ENCODE data around the gene CARMIL3. TPM values are rescaled to one million over a fixed set of nuclear protein-coding genes. Genes with fewer than 3 reads are reported as not detected.

CARMIL3 gene
- polyA plus RNA-seq, 1 experiment, result not detected

GRCh38 chr14:24106672-24107271 is 55.0 kb downstream of the CARMIL3 start:
- no peaks in the 10 kb centered on the region for H3K27me3 ChIP-seq (ENCODE audit: control insufficient read depth, insufficient read depth, low read length)
- H3K9me3 ChIP-seq (ENCODE audit: control insufficient read depth, insufficient read depth, low read length), result peaks cover 4% of the 10 kb centered on the region
- H3K27ac ChIP-seq (ENCODE audit: low read depth, low read length), result no peak overlapping the region
- no peak overlapping the region for H3K4me3 ChIP-seq (ENCODE audit: low read depth, low read length)
- TF ChIP-seq, protein P1, sequence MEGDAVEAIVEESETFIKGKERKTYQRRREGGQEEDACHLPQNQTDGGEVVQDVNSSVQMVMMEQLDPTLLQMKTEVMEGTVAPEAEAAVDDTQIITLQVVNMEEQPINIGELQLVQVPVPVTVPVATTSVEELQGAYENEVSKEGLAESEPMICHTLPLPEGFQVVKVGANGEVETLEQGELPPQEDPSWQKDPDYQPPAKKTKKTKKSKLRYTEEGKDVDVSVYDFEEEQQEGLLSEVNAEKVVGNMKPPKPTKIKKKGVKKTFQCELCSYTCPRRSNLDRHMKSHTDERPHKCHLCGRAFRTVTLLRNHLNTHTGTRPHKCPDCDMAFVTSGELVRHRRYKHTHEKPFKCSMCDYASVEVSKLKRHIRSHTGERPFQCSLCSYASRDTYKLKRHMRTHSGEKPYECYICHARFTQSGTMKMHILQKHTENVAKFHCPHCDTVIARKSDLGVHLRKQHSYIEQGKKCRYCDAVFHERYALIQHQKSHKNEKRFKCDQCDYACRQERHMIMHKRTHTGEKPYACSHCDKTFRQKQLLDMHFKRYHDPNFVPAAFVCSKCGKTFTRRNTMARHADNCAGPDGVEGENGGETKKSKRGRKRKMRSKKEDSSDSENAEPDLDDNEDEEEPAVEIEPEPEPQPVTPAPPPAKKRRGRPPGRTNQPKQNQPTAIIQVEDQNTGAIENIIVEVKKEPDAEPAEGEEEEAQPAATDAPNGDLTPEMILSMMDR (IDR thresholded peaks at IDR 0.05; ENCODE audit: low read depth, low read length), result no peak
- POLR2A ChIA-PET, result no interaction called here
- no peak for DNase-seq (ENCODE audit: low read depth, low spot score)
- CTCF ChIA-PET, result interaction anchor here (0.6 to 10.7 kb wide), 11 partner anchors 8 to 201 kb away, joined by 3 to 212 read pairs (median 4); partner anchors contain the start of genes CIDEB, DCAF11, EMC9 and IRF9

DNA sequence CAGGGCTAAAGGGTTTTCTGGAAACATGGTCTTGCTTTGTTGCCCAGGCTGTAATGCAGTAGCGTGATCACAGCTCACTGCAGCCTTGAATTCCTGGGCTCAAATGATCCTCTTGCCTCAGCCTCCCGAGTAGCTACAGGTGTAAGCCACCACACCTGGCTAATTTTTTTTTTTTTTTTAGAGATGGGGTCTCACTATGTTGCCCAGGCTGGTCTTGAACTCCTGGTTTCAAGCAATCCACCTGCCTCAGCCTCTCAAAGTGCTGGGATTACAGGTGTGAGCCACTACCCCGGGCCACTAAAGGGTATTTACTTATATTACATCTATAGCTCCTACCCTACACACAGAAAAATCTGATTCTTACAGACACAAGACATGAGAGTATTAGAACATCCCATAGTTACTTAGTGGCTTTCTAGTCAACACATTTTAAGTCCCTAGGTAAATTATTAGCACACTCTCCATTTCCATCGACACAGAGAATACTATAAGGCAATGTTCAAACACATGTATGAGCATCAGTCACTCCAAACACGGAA is 56.6 kb downstream of the CARMIL3 start:
- Histone ChIP-seq H3K9me3 (ENCODE audit: control insufficient read depth, insufficient read depth, low read length) (peaks cover 3% of the 10 kb centered on the region), H3K27ac (ENCODE audit: low read depth, low read length) (no peak overlapping the region), H3K27me3 (ENCODE audit: control insufficient read depth, insufficient read depth, low read length) (no peaks in the 10 kb centered on the region), H3K4me3 (ENCODE audit: low read depth, low read length) (no peak overlapping the region)
- CTCF ChIA-PET, result interaction anchor here (0.6 to 10.7 kb wide), 38 partner anchors 8 to 1169 kb away, joined by 3 to 212 read pairs (median 4); partner anchors contain the start of genes CARMIL3, CIDEB, DHRS4L2 and EMC9
- no peak for DNase-seq (ENCODE audit: low read depth, low spot score)
- POLR2A ChIA-PET, result interaction anchor here (1.1 to 2.0 kb wide), 4 partner anchors 13 to 50 kb away, joined by 3 to 9 read pairs (median 4); partner anchors contain the start of genes EMC9 and PCK2
- TF ChIP-seq, protein P1 (IDR thresholded peaks at IDR 0.05; ENCODE audit: low read depth, low read length), result no peak

GRCh38 chr14:24110060-24110459 is 58.3 kb downstream of the CARMIL3 start:
- H3K4me3 ChIP-seq (ENCODE audit: low read depth, low read length), result no peak overlapping the region
- TF ChIP-seq, protein P1 (IDR thresholded peaks at IDR 0.05; ENCODE audit: low read depth, low read length), result no peak
- DNase-seq (ENCODE audit: low read depth, low spot score), result no peak
- no peaks in the 10 kb centered on the region for H3K9me3 ChIP-seq (ENCODE audit: control insufficient read depth, insufficient read depth, low read length)
- no peak overlapping the region for H3K27ac ChIP-seq (ENCODE audit: low read depth, low read length)
- ChIA-PET POLR2A (interaction anchor here (0.7 to 2.0 kb wide), 3 partner anchors 16 to 85 kb away, joined by 3 to 6 read pairs (median 3); partner anchors contain the start of genes PCK2 and TM9SF1), CTCF (interaction anchor here (0.7 to 10.7 kb wide), 11 partner anchors 15 to 332 kb away, joined by 3 to 212 read pairs (median 5); partner anchors contain the start of genes CARMIL3, CIDEB, IRF9 and PCK2)
- no peaks in the 10 kb centered on the region for H3K27me3 ChIP-seq (ENCODE audit: control insufficient read depth, insufficient read depth, low read length)

DNA sequence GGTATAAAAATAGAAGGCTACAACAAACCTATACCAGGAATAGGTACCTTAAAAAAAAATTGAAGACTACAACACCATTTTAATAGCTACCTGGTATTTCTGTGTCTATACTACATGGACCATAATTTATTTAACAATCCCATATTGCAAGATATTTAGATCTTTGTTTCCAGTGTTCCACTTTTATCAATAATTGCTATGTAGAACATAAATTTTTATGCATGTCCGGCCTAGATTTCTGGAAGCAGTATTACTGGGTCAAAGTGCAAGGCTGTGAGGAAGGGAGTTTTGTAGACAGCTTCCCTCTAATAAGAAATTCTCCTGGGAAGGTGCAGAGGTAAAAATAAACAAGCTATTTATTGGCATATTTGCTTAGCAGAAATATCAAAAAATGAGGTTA is 58.7 kb downstream of the CARMIL3 start:
- CTCF ChIA-PET, result interaction anchor here (0.9 to 10.7 kb wide), 10 partner anchors 15 to 197 kb away, joined by 3 to 212 read pairs (median 7); partner anchors contain the start of genes CARMIL3, CIDEB, IRF9 and PCK2
- TF ChIP-seq, protein P1 (IDR thresholded peaks at IDR 0.05; ENCODE audit: low read depth, low read length), result no peak
- Histone ChIP-seq H3K27me3 (ENCODE audit: control insufficient read depth, insufficient read depth, low read length) (no peaks in the 10 kb centered on the region), H3K27ac (ENCODE audit: low read depth, low read length) (no peak overlapping the region), H3K4me3 (ENCODE audit: low read depth, low read length) (no peak overlapping the region), H3K9me3 (ENCODE audit: control insufficient read depth, insufficient read depth, low read length) (no peaks in the 10 kb centered on the region)
- no peak for DNase-seq (ENCODE audit: low read depth, low spot score)
- POLR2A ChIA-PET, result no interaction called here

All from AG04450 (cell line).